Endothelial cell of umbilical vein (primary cell): ENCODE results near the gene NPTX1. TPM values are rescaled to one million over a fixed set of nuclear protein-coding genes. Genes with fewer than 3 reads are reported as not detected.

ENCODE experiments used
- BruUV-seq: library from RNA; stranded (reverse); fragments of 400-500 nt; replicated peaks from 2 replicates; lab custom pipeline; 2021; lab: Mats Ljungman, UMichigan
- CTCF ChIA-PET: fragments of 300-600, 350-600 bp; sonication (Branson Sonifier 250); formaldehyde crosslinking; loops from one replicate; lab custom pipeline; 2021; ENCODE audit warnings: antibody characterized with exemption, inconsistent platforms; lab: Charles Lee
- POLR2A ChIA-PET: fragments of 300-600, 350-600 bp; sonication (Branson Sonifier 250); formaldehyde crosslinking; loops from one replicate; lab custom pipeline; 2021; ENCODE audit warnings: antibody characterized with exemption, inconsistent platforms; lab: Charles Lee
- DNase-seq: peaks from one replicate; pipeline ENCODE4 v3.0.0-alpha.2; 2011; ENCODE audit warnings: low read depth, low spot score
- FAIRE-seq: peaks from 2 replicates; lab custom pipeline; 2011; peaks lifted over from hg19 to GRCh38; lab: Jason Lieb, UNC
- H2AFZ ChIP-seq: 2 replicates; pipeline ENCODE4 v1.6.0; 2012; ENCODE audit warnings: low read depth, low read length, control low read depth, inconsistent platforms
- H3K27ac ChIP-seq: 2 replicates; pipeline ENCODE4 v1.5.1; 2011; ENCODE audit warnings: low read depth, mild to moderate bottlenecking, control low read depth, low read length, moderate library complexity; ENCODE audit not compliant: insufficient read depth
- H3K27me3 ChIP-seq, 2 experiments: 2 replicates each; pipeline versions ENCODE4 v1.6.0 to v1.6.1; 2011; ENCODE audit warnings: low read length in 2 of 2, mixed read lengths in 1 of 2; ENCODE audit not compliant: control insufficient read depth in 2 of 2, insufficient read depth in 2 of 2
- H3K36me3 ChIP-seq, 2 experiments: 2 replicates in 1 of 2; 3 replicates in 1 of 2; pipeline ENCODE4 v1.5.1; 2011; ENCODE audit warnings: low read length in 2 of 2, mild to moderate bottlenecking in 1 of 2, moderate library complexity in 1 of 2; ENCODE audit not compliant: control insufficient read depth in 2 of 2, insufficient read depth in 2 of 2; ENCODE audit errors: extremely low read depth in 1 of 2
- H3K4me1 ChIP-seq: 3 replicates; pipeline ENCODE4 v1.5.1; 2011; ENCODE audit warnings: mild to moderate bottlenecking, low read length; ENCODE audit not compliant: control insufficient read depth, insufficient read depth; ENCODE audit errors: extremely low read depth
- H3K4me2 ChIP-seq: 2 replicates; pipeline ENCODE4 v1.6.1; 2011; ENCODE audit warnings: low read length, control low read depth, mixed read lengths; ENCODE audit not compliant: insufficient read depth
- H3K4me3 ChIP-seq, 3 experiments: fragments of 200-600 bp in 1 of 3; sonication (generic), shearing (Covaris generic) in 1 of 3; replicated peaks in 1 of 3; 2 replicates each; pipeline ENCODE4 v1.5.1; 2011 to 2016; ENCODE audit warnings: control low read depth in 3 of 3, low read length in 3 of 3, mild to moderate bottlenecking in 2 of 3, inconsistent platforms in 1 of 3, low read depth in 1 of 3, moderate library complexity in 1 of 3; ENCODE audit not compliant: insufficient read depth in 1 of 3
- H3K79me2 ChIP-seq: 2 replicates; pipeline ENCODE4 v1.6.0; 2012; ENCODE audit warnings: low read length, inconsistent platforms; ENCODE audit not compliant: control insufficient read depth, insufficient read depth
- H3K9ac ChIP-seq: replicated peaks from 2 replicates; pipeline ENCODE3; 2011; ENCODE audit warnings: low read length, control low read depth; ENCODE audit not compliant: insufficient read depth; ENCODE audit errors: extremely low read depth
- H3K9me1 ChIP-seq: replicated peaks from 3 replicates; pipeline ENCODE4 v1.6.0; 2011; ENCODE audit warnings: mild to moderate bottlenecking, low read length; ENCODE audit not compliant: control insufficient read depth, insufficient read depth; ENCODE audit errors: extremely low read depth
- H3K9me3 ChIP-seq: replicated peaks from 2 replicates; pipeline ENCODE4 v1.5.1; 2012; ENCODE audit warnings: low read length, inconsistent platforms; ENCODE audit not compliant: control insufficient read depth, insufficient read depth
- H4K20me1 ChIP-seq: replicated peaks from 2 replicates; pipeline ENCODE3; 2011; ENCODE audit warnings: mild to moderate bottlenecking, low read length; ENCODE audit not compliant: control insufficient read depth, insufficient read depth; ENCODE audit errors: extremely low read depth
- CTCF ChIP-seq, 2 donors: IDR thresholded peaks; 1 replicate in 1 of 2; 2 replicates in 1 of 2; pipeline ENCODE4 v1.5.1; 2011; ENCODE audit warnings: low read length in 2 of 2, mild to moderate bottlenecking in 2 of 2, moderate library complexity in 2 of 2, control low read depth in 1 of 2, inconsistent platforms in 1 of 2, low read depth in 1 of 2; ENCODE audit not compliant: insufficient read depth in 1 of 2; ENCODE audit errors: extremely low read depth in 1 of 2
- EZH2 ChIP-seq: IDR thresholded peaks from 2 replicates; pipeline ENCODE4 v1.6.1; 2012; ENCODE audit warnings: borderline replicate concordance, low read depth, mild to moderate bottlenecking, moderate library complexity, low read length, inconsistent platforms; ENCODE audit not compliant: severe bottlenecking
- FOS ChIP-seq: IDR thresholded peaks from 2 replicates; pipeline ENCODE4 v1.6.1; 2011; ENCODE audit warnings: mild to moderate bottlenecking, low read length, moderate library complexity, borderline replicate concordance; ENCODE audit not compliant: insufficient read depth
- GATA2 ChIP-seq: IDR thresholded peaks from 2 replicates; pipeline ENCODE4 v1.7.0; 2011; ENCODE audit warnings: low read depth, mild to moderate bottlenecking, moderate library complexity, mixed read lengths, low read length; ENCODE audit not compliant: insufficient read length, insufficient read depth
- JUN ChIP-seq: IDR thresholded peaks from 2 replicates; pipeline ENCODE4 v1.6.1; 2011; ENCODE audit warnings: borderline replicate concordance, low read depth; ENCODE audit not compliant: insufficient read length, insufficient read depth
- MAX ChIP-seq: IDR thresholded peaks from 2 replicates; pipeline ENCODE4 v1.6.1; 2011; ENCODE audit not compliant: insufficient read depth, insufficient read length
- MYC ChIP-seq: IDR thresholded peaks from one replicate; pipeline ENCODE4 v1.6.1; 2011; ENCODE audit warnings: mild to moderate bottlenecking, low read depth, low read length
- POLR2A ChIP-seq: IDR thresholded peaks from 2 replicates; pipeline ENCODE4 v1.6.1; 2012; ENCODE audit warnings: low read depth, mild to moderate bottlenecking, control low read depth, low read length
- POLR2AphosphoS5 ChIP-seq: IDR thresholded peaks from 2 replicates; pipeline ENCODE4 v1.6.1; 2012; ENCODE audit warnings: low read depth, mild to moderate bottlenecking, control low read depth, low read length, moderate library complexity; ENCODE audit not compliant: insufficient read depth
- dilution Hi-C: fragments of 300-500 bp; cut with MboI; formaldehyde crosslinking; loops from one replicate; pipeline ENCODE4 v1.15.0; 2019; ENCODE audit warnings: low sequenced_read_pairs; ENCODE audit not compliant: extremely low pct_ligation_motif_present
- intact Hi-C: fragments of 100-400 bp; cut with micrococcal nuclease; formaldehyde crosslinking; loops from one replicate; pipeline ENCODE4 v1.10.0; 2022
- polyA plus RNA-seq, 4 experiments: library from polyadenylated mRNA; depleted of rRNA in 3 of 4; stranded (reverse) in 3 of 4; unstranded in 1 of 4; fragments of >200 nt; gene quantifications; 2 replicates each; pipeline versions ENCODE4 v1.2.1 to v1.2.3, GENCODE V29; 2011 to 2012; ENCODE audit warnings: missing spikeins in 1 of 4
- total RNA-seq: library from RNA; stranded (reverse); gene quantifications from 2 replicates; pipeline ENCODE4 v1.2.3, GENCODE V29; 2021

NPTX1 gene
- total and polyA plus RNA-seq, 2 donors (not counting 3 experiments of a cell fraction or from before 2014, with no cell fraction given), result 0.03 TPM; not detected in 1

GRCh38 chr17:80445726-80446110 is 30.7 kb downstream of the NPTX1 start:
- TF ChIP-seq CTCF (IDR thresholded peaks at IDR 0.05; ENCODE audit: extremely low read depth in 1 of 2, insufficient read depth in 1 of 2, low read depth in 1 of 2, low read length in 2 of 2) (no peak), POLR2AphosphoS5 (no peak), MYC (no peak), JUN (no peak), EZH2 (no peak), MAX (no peak), POLR2A (no peak), FOS (no peak), GATA2 (no peak)
- dilution Hi-C loops (no loop called here), intact Hi-C loops (no loop called here)
- Histone ChIP-seq H3K4me2 (no peak overlapping the region), H3K79me2 (no peaks in the 10 kb centered on the region), H4K20me1 (no peaks in the 10 kb centered on the region), H3K27ac (no peak overlapping the region), H3K9ac (no peak overlapping the region), H3K9me1 (no peaks in the 10 kb centered on the region), H3K4me3 (no peak overlapping the region), H3K4me1 (no peaks in the 10 kb centered on the region), H3K27me3 (no peaks in the 10 kb centered on the region), H2AFZ (no peak overlapping the region), H3K36me3 (no peaks in the 10 kb centered on the region), H3K9me3 (no peaks in the 10 kb centered on the region)
- POLR2A ChIA-PET, result no interaction called here
- CTCF ChIA-PET, result no interaction called here
- DNase-seq, result no peak
- BruUV-seq, result no TSS peak
- no peak for FAIRE-seq
